GM21526 (cell line): ENCODE data around the gene MCC.

Experiments used
- ATAC-seq: cut with Tn5 transposase; IDR thresholded peaks from one replicate; pipeline ENCODE4 v1.9.1; 2021; ENCODE audit warnings: moderate library complexity; ENCODE audit not compliant: unreplicated experiment, low FRiP score

The MCC gene

GRCh38 chr5:113189291-113189690, 299.0 kb downstream of the MCC start:
- no peak for ATAC-seq

GRCh38 chr5:113188436-113188835, 299.8 kb downstream of the MCC start:
- no peak for ATAC-seq

DNA sequence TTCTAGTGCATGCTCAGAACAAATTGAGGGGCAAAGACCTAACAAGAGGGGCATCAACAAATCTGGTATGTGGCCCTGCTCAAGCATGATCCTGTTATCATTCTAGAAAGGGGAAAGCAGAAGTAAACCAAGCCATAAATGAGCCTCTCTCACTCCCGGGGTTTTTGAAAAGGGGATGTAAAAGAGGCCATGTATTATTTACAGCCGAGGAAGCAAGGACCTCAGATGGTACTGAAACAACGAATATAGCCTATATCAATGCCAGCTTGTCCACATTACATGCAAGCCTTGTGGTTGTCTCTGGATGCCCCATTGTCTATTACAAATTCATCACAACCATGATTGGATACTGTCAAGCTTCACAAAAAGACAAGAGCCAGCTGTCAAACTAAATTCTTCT, 300.3 kb downstream of the MCC start:
- ATAC-seq, result no peak

DNA sequence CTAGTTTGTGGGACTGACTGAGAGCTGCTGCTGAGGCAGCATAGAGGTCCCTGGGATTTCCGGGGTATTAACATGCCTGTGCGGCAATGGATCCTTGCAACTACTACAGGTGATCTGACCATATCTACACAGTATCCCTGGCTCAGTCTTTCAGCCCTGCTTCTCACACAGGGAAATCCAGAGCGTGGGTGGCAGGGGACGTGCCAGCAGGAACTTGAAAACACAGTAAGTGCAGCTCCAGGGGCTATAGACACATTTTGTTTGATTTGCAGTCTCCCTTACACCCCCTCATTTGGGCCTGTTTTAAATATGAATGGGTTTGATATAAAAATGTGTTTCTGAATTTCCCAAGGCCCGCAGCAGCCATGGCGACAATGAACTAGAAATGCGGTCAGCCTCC, 302.2 kb downstream of the MCC start:
- ATAC-seq, result no peak

- ATAC-seq, result no peak
Observed at GRCh38 chr5:113183694-113184093, 304.6 kb downstream of the MCC start.

- ATAC-seq, result no peak
Observed at GRCh38 chr5:113182658-113183344, 305.5 kb downstream of the MCC start.

GRCh38 chr5:113181853-113182490, 306.3 kb downstream of the MCC start:
- no peak for ATAC-seq

GRCh38 chr5:113181409-113181808, 306.8 kb downstream of the MCC start:
- ATAC-seq, result no peak

DNA sequence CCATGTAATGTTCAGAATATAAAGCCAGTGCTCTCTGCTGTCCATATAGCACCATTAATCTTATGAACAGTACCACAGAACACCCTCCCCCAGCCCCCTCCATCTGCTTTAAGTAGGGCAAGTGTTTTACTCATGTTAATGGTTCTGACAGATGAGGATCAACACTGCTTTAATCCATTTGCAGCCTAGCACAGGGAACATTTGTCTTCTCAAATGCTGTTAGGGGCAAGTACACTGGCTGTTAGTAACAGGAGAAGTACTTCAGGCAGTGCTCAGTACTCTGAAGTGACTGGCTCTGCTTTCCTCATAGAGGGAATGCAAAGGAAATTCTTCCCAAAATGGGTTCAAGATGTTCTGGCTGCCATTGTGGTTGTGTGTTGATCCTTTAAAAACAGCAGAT, 309.1 kb downstream of the MCC start:
- no peak for ATAC-seq

- no peak for ATAC-seq
Observed at GRCh38 chr5:113178073-113178779, 310.0 kb downstream of the MCC start.

DNA sequence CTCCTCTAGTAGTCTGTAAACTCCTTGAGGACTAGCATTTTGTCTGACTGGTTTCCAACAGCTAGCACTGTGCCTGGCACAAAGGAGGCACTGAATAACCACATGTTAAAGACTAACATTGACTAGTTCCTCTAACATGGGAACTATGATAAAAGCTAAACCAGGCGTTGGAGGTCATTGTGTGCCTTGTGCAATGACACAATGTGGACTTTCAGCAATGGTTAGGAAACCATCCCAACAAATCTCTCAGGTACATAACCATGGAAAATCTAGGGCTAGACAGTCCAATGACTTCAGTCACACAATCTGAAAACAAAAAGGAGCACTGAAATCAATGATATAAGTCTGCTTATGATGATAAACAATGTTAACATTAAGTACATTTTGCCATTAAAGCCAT, 311.0 kb downstream of the MCC start:
- no peak for ATAC-seq

GRCh38 chr5:113176734-113177133, 311.5 kb downstream of the MCC start:
- no peak for ATAC-seq

DNA sequence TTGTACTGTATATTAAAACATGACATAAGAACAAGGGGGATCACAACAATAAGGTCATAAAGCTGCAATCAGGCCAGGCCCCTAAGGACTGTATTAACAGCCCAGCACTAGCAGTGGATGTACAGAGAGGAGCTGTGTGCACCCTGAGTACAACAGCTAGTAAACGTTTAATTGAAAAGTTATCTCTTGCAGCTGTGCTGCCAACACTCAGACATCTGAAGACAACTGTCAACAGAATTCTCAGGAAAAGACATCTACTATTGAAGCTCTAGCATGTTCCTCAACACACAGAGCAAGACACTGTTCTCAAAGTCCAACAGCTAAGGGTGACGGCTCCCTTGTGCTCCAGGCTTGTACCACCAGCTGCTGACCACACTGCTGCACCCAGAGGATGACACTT, 312.1 kb downstream of the MCC start:
- ATAC-seq, result no peak

- no peak for ATAC-seq
Observed at GRCh38 chr5:113172231-113172826, 315.9 kb downstream of the MCC start.

DNA sequence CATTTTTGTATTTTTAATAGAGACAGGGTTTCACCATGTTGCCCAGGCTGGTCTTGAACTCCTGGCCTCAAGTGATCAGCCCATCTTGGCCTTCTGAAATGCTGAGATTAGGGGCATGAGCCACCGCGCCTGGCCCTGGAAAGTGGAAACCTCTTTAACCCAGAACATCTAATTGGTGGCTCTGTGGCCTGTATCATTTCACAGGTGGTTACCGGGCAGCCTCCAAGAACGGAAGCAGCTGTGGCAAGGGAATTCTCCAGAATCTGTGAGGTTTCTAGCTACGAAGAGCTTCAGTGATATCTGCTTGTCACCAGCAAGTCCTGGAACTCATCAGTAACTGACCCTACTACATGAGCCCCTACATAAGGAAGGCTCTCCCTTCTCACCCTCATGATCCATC, 316.7 kb downstream of the MCC start:
- ATAC-seq, result no peak

GRCh38 chr5:113170707-113171106, 317.5 kb downstream of the MCC start:
- ATAC-seq, result no peak

- ATAC-seq, result no peak
Observed at GRCh38 chr5:113169720-113170119, 318.5 kb downstream of the MCC start.

GRCh38 chr5:113167985-113168384, 320.3 kb downstream of the MCC start:
- ATAC-seq, result no peak

- ATAC-seq, result no peak
Observed at GRCh38 chr5:113166852-113167366, 321.3 kb downstream of the MCC start.

DNA sequence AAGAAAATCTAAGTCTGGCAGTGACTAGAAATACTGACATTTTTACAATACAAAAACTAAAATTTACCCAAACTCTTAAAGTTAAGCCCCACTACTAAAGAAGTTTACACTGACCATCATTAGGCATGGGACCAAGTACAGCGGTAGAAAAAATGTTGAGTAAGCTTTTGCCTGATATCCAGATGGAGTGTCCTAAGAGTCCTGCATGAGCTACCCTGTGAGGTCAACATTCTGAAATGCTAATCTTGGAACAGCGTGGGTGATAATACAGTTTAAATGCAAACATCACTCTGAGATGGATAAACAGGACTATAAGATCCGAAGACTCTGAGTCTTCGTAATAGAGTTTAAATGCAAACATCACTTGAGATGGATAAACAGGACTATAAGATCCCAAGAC, 322.0 kb downstream of the MCC start:
- no peak for ATAC-seq

DNA sequence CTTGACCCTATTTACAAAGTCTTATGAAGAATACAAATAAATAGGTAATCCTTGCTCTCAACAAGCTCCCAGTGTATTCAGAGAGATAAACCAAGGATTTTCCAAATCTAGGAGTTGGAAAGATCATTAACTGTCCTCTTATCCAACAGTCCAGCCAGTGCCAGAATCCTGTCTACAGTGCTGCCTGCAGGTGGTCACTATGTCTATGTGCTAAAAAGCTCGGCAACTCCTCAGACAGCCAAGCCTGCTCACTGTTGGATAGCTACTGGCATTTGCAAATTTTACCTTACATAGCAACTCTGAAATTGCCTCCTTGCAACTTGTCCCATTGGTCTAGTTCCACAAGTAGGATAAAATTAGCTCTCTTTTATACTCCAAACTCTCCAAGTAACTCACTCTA, 324.2 kb downstream of the MCC start:
- ATAC-seq, result no peak
